ENCODE results near the gene RPTOR.
A peak's percentile ranks its signal among the peaks of the same experiment; 100 is the strongest.

GRCh38 chr17:80942423-80943345 is 398.0 kb downstream of the RPTOR start:
- TF ChIP-seq CTCF (IDR thresholded peaks at IDR 0.05) = no peak
- TF ChIP-seq POLR2AphosphoS5 (IDR thresholded peaks at IDR 0.05) = peak in 1 of 2 donors; percentile 31

All from upper lobe of left lung (tissue), 4 donors.